Nephron progenitor cell (in vitro differentiated cells): ENCODE results near the gene SOX18.

Experiments
- DNase-seq: peaks from one replicate; pipeline ENCODE4 v3.0.0; 2021
- H3K27ac Mint-ChIP-seq: 2 replicates; pipeline ENCODE4 v1.8.0; 2021; ENCODE audit warnings: mild to moderate bottlenecking, moderate library complexity, mixed read lengths
- H3K27me3 Mint-ChIP-seq: 2 replicates; pipeline ENCODE4 v1.8.0; 2021; ENCODE audit warnings: mild to moderate bottlenecking, low read depth, mixed read lengths; ENCODE audit not compliant: poor library complexity
- H3K36me3 Mint-ChIP-seq: 2 replicates; pipeline ENCODE4 v1.8.0; 2021; ENCODE audit warnings: low read depth, mixed read lengths
- H3K4me1 Mint-ChIP-seq: 2 replicates; pipeline ENCODE4 v1.8.0; 2021; ENCODE audit warnings: mixed read lengths
- H3K4me3 Mint-ChIP-seq: 2 replicates; pipeline ENCODE4 v1.8.0; 2021; ENCODE audit warnings: mild to moderate bottlenecking, moderate library complexity, mixed read lengths
- H3K9me3 Mint-ChIP-seq: 2 replicates; pipeline ENCODE4 v1.8.0; 2021; ENCODE audit warnings: mild to moderate bottlenecking, moderate library complexity, mixed read lengths
- CTCF ChIP-seq: fragments of 200-600 bp; sonication (generic); IDR thresholded peaks from 2 replicates; pipeline ENCODE4 v1.5.0; 2021; ENCODE audit warnings: antibody characterized with exemption

Gene SOX18

GRCh38 chr20:64063389-64064144 is 14.1 kb upstream of the SOX18 start:
- TF ChIP-seq CTCF: no peak
- peak overlapping the region; percentile 93 for H3K4me3 Mint-ChIP-seq
- DNase-seq: peak; percentile 67
- H3K27ac Mint-ChIP-seq: peak overlapping the region; percentile 57
- peaks cover 11% of the 10 kb centered on the region for H3K27me3 Mint-ChIP-seq
- H3K36me3 Mint-ChIP-seq: no peaks in the 10 kb centered on the region
- H3K9me3 Mint-ChIP-seq: no peaks in the 10 kb centered on the region
- H3K4me1 Mint-ChIP-seq: peaks cover 34% of the 10 kb centered on the region

- Mint-ChIP-seq H3K27ac (peak within 1 kb of the TSS; percentile 64), H3K9me3 (no peaks in the 10 kb centered on the region), H3K4me3 (peak within 1 kb of the TSS; percentile 93), H3K27me3 (peaks cover 11% of the 10 kb centered on the region), H3K4me1 (peaks cover 39% of the 10 kb centered on the region), H3K36me3 (no peaks in the 10 kb centered on the region)
- TF ChIP-seq CTCF: no peak
- peak; percentile 97 for DNase-seq
Measured at GRCh38 chr20:64062596-64063388, 13.4 kb upstream of the SOX18 start, which contains the start of gene TCEA2. Gene TCEA2, plus strand, starts transcription at chr20:64063198. Its CDS starts 115 bp downstream, at chr20:64063313.

- TF ChIP-seq CTCF: no peak
- peaks cover 44% of the 10 kb centered on the region for H3K4me1 Mint-ChIP-seq
- H3K36me3 Mint-ChIP-seq: no peaks in the 10 kb centered on the region
- no peak for DNase-seq
- H3K27me3 Mint-ChIP-seq: peaks cover 11% of the 10 kb centered on the region
- peak overlapping the region; percentile 64 for H3K27ac Mint-ChIP-seq
- peak overlapping the region; percentile 93 for H3K4me3 Mint-ChIP-seq
- no peaks in the 10 kb centered on the region for H3K9me3 Mint-ChIP-seq
Measured at GRCh38 chr20:64062276-64062595, 12.8 kb upstream of the SOX18 start.

- Mint-ChIP-seq H3K27me3 (peaks cover 11% of the 10 kb centered on the region), H3K36me3 (no peaks in the 10 kb centered on the region), H3K27ac (no peak overlapping the region), H3K9me3 (no peaks in the 10 kb centered on the region), H3K4me1 (peaks cover 43% of the 10 kb centered on the region), H3K4me3 (no peak overlapping the region)
- DNase-seq: no peak
- TF ChIP-seq CTCF: no peak
Measured at GRCh38 chr20:64058536-64058935, 9.1 kb upstream of the SOX18 start.

- H3K4me3 Mint-ChIP-seq: no peak overlapping the region
- H3K27ac Mint-ChIP-seq: no peak overlapping the region
- TF ChIP-seq CTCF: peak; percentile 85
- peaks cover 49% of the 10 kb centered on the region for H3K4me1 Mint-ChIP-seq
- H3K27me3 Mint-ChIP-seq: peaks cover 11% of the 10 kb centered on the region
- H3K36me3 Mint-ChIP-seq: no peaks in the 10 kb centered on the region
- no peaks in the 10 kb centered on the region for H3K9me3 Mint-ChIP-seq
- peak; percentile 90 for DNase-seq
Measured at GRCh38 chr20:64057628-64058498, 8.4 kb upstream of the SOX18 start.
